Activated naive CD4-positive, alpha-beta T cell treated with anti-CD3 and anti-CD28 coated beads, Interleukin-2, amount 50 U/mL, for 24 hours (primary cell): ENCODE data around the gene YPEL2.
"Not testable (repeated sequence)": the region's sequence is repeated elsewhere in the genome, so short reads cannot be mapped to it uniquely, and the experiment has no call there.

ENCODE experiments used
- H3K27ac Mint-ChIP-seq: one replicate; pipeline ENCODE4 v1.8.0; 2021; ENCODE audit warnings: mild to moderate bottlenecking, mixed read lengths
- H3K27me3 Mint-ChIP-seq: one replicate; pipeline ENCODE4 v1.8.0; 2021; ENCODE audit warnings: mixed read lengths
- H3K36me3 Mint-ChIP-seq: one replicate; pipeline ENCODE4 v1.8.0; 2021; ENCODE audit warnings: mixed read lengths
- H3K4me1 Mint-ChIP-seq: one replicate; pipeline ENCODE4 v1.8.0; 2021; ENCODE audit warnings: mixed read lengths
- H3K4me3 Mint-ChIP-seq: one replicate; pipeline ENCODE4 v1.8.0; 2021; ENCODE audit warnings: mild to moderate bottlenecking, mixed read lengths
- H3K9me3 Mint-ChIP-seq: one replicate; pipeline ENCODE4 v1.8.0; 2021; ENCODE audit warnings: mixed read lengths

The YPEL2 gene

GRCh38 chr17:59331129-59331928 lies at the start of gene YPEL2:
TSS of gene YPEL2 (plus strand) at chr17:59331655. CDS start at chr17:59353410, 21,755 bp downstream.
- peak within 1 kb of the TSS; percentile 91 for H3K27ac Mint-ChIP-seq
- H3K36me3 Mint-ChIP-seq: no peaks in the 10 kb centered on the region
- H3K4me1 Mint-ChIP-seq: peaks cover 80% of the 10 kb centered on the region
- H3K27me3 Mint-ChIP-seq: no peaks in the 10 kb centered on the region
- H3K9me3 Mint-ChIP-seq: no peaks in the 10 kb centered on the region
- peak within 1 kb of the TSS; percentile 90 for H3K4me3 Mint-ChIP-seq

GRCh38 chr17:59284317-59284716 lies 47.1 kb upstream of the YPEL2 start:
- Mint-ChIP-seq H3K36me3 (no peaks in the 10 kb centered on the region), H3K9me3 (no peaks in the 10 kb centered on the region), H3K27ac (no peak overlapping the region), H3K4me1 (no peaks in the 10 kb centered on the region), H3K27me3 (no peaks in the 10 kb centered on the region), H3K4me3 (no peak overlapping the region)

- no peaks in the 10 kb centered on the region for H3K9me3 Mint-ChIP-seq
- H3K4me3 Mint-ChIP-seq: no peak overlapping the region
- H3K36me3 Mint-ChIP-seq: no peaks in the 10 kb centered on the region
- H3K27ac Mint-ChIP-seq: no peak overlapping the region
- no peaks in the 10 kb centered on the region for H3K4me1 Mint-ChIP-seq
- H3K27me3 Mint-ChIP-seq: no peaks in the 10 kb centered on the region
These were observed 44.0 kb upstream of the YPEL2 start for GRCh38 chr17:59287452-59287851.

GRCh38 chr17:59287891-59288290 lies 43.6 kb upstream of the YPEL2 start:
- H3K36me3 Mint-ChIP-seq: no peaks in the 10 kb centered on the region
- no peak overlapping the region for H3K27ac Mint-ChIP-seq
- H3K4me3 Mint-ChIP-seq: no peak overlapping the region
- H3K27me3 Mint-ChIP-seq: no peaks in the 10 kb centered on the region
- H3K4me1 Mint-ChIP-seq: no peaks in the 10 kb centered on the region
- no peaks in the 10 kb centered on the region for H3K9me3 Mint-ChIP-seq

GRCh38 chr17:59289981-59290301 lies 41.5 kb upstream of the YPEL2 start:
- Mint-ChIP-seq H3K36me3 (no peaks in the 10 kb centered on the region), H3K4me1 (no peaks in the 10 kb centered on the region), H3K27me3 (no peaks in the 10 kb centered on the region), H3K4me3 (no peak overlapping the region), H3K9me3 (no peaks in the 10 kb centered on the region), H3K27ac (no peak overlapping the region)

GRCh38 chr17:59290302-59290998 lies 41.0 kb upstream of the YPEL2 start:
- H3K4me1 Mint-ChIP-seq, H3K36me3 Mint-ChIP-seq, H3K4me3 Mint-ChIP-seq, H3K27ac Mint-ChIP-seq, H3K27me3 Mint-ChIP-seq, H3K9me3 Mint-ChIP-seq: not testable (repeated sequence)

- Mint-ChIP-seq H3K4me1 (no peaks in the 10 kb centered on the region), H3K27me3 (no peaks in the 10 kb centered on the region), H3K9me3 (no peaks in the 10 kb centered on the region), H3K36me3 (no peaks in the 10 kb centered on the region), H3K27ac (no peak overlapping the region), H3K4me3 (no peak overlapping the region)
These were observed 39.3 kb upstream of the YPEL2 start for GRCh38 chr17:59292174-59292523.

GRCh38 chr17:59296190-59296589 lies 35.3 kb upstream of the YPEL2 start:
- Mint-ChIP-seq H3K27me3 (no peaks in the 10 kb centered on the region), H3K27ac (no peak overlapping the region), H3K9me3 (no peaks in the 10 kb centered on the region), H3K4me1 (no peaks in the 10 kb centered on the region), H3K36me3 (no peaks in the 10 kb centered on the region), H3K4me3 (no peak overlapping the region)

- no peaks in the 10 kb centered on the region for H3K27me3 Mint-ChIP-seq
- H3K36me3 Mint-ChIP-seq: no peaks in the 10 kb centered on the region
- H3K4me1 Mint-ChIP-seq: no peaks in the 10 kb centered on the region
- no peak overlapping the region for H3K27ac Mint-ChIP-seq
- H3K9me3 Mint-ChIP-seq: no peaks in the 10 kb centered on the region
- no peak overlapping the region for H3K4me3 Mint-ChIP-seq
These were observed 32.9 kb upstream of the YPEL2 start for GRCh38 chr17:59298521-59298920.

- Mint-ChIP-seq H3K27me3 (no peaks in the 10 kb centered on the region), H3K4me1 (no peaks in the 10 kb centered on the region), H3K36me3 (no peaks in the 10 kb centered on the region)
These were observed 31.9 kb upstream of the YPEL2 start for GRCh38 chr17:59299400-59300092.

GRCh38 chr17:59300941-59301340 lies 30.5 kb upstream of the YPEL2 start:
- Mint-ChIP-seq H3K27me3 (no peaks in the 10 kb centered on the region), H3K36me3 (no peaks in the 10 kb centered on the region), H3K4me3 (no peak overlapping the region), H3K27ac (no peak overlapping the region), H3K9me3 (no peaks in the 10 kb centered on the region), H3K4me1 (no peaks in the 10 kb centered on the region)

More at GRCh38 chr17:59299400-59300092, 31.9 kb upstream of the YPEL2 start:
- H3K9me3 Mint-ChIP-seq: no peaks in the 10 kb centered on the region
- no peak overlapping the region for H3K4me3 Mint-ChIP-seq
- H3K27ac Mint-ChIP-seq: no peak overlapping the region

GRCh38 chr17:59304811-59305210 lies 26.6 kb upstream of the YPEL2 start:
- Mint-ChIP-seq H3K4me3 (no peak overlapping the region), H3K9me3 (no peaks in the 10 kb centered on the region), H3K36me3 (no peaks in the 10 kb centered on the region), H3K27me3 (no peaks in the 10 kb centered on the region), H3K27ac (no peak overlapping the region), H3K4me1 (no peaks in the 10 kb centered on the region)

GRCh38 chr17:59310263-59310920 lies 21.1 kb upstream of the YPEL2 start:
- Mint-ChIP-seq H3K4me3 (no peak overlapping the region), H3K27ac (no peak overlapping the region), H3K27me3 (no peaks in the 10 kb centered on the region), H3K9me3 (no peaks in the 10 kb centered on the region), H3K4me1 (peaks cover 4% of the 10 kb centered on the region), H3K36me3 (no peaks in the 10 kb centered on the region)

- H3K27ac Mint-ChIP-seq: no peak overlapping the region
These were observed 20.4 kb upstream of the YPEL2 start for GRCh38 chr17:59311051-59311468.

GRCh38 chr17:59311521-59311920 lies 19.9 kb upstream of the YPEL2 start:
- H3K27me3 Mint-ChIP-seq, H3K4me3 Mint-ChIP-seq, H3K9me3 Mint-ChIP-seq, H3K36me3 Mint-ChIP-seq, H3K27ac Mint-ChIP-seq, H3K4me1 Mint-ChIP-seq: not testable (repeated sequence)

More at GRCh38 chr17:59311051-59311468, 20.4 kb upstream of the YPEL2 start:
- H3K9me3 Mint-ChIP-seq: no peaks in the 10 kb centered on the region
- H3K27me3 Mint-ChIP-seq: no peaks in the 10 kb centered on the region
- no peaks in the 10 kb centered on the region for H3K36me3 Mint-ChIP-seq
- H3K4me1 Mint-ChIP-seq: peaks cover 4% of the 10 kb centered on the region
- H3K4me3 Mint-ChIP-seq: no peak overlapping the region

GRCh38 chr17:59315866-59316265 lies 15.6 kb upstream of the YPEL2 start:
- Mint-ChIP-seq H3K36me3 (no peaks in the 10 kb centered on the region), H3K27ac (peak overlapping the region; percentile 8), H3K27me3 (no peaks in the 10 kb centered on the region), H3K4me1 (peaks cover 2% of the 10 kb centered on the region), H3K4me3 (no peak overlapping the region), H3K9me3 (no peaks in the 10 kb centered on the region)
